WTC11 (cell line): ENCODE data around the gene BOD1L1. TPM values are rescaled to one million over a fixed set of nuclear protein-coding genes. Genes with fewer than 3 reads are reported as not detected.

ENCODE experiments used
- ATAC-seq: fragments of 200-7000 bp; cut with Tn5 transposase; 2 replicates; pipeline ENCODE4 v1.10.0; 2021; ENCODE audit warnings: mild to moderate bottlenecking, moderate library complexity
- CTCF ChIA-PET: fragments of 300-600 bp; sonication (Branson Sonifier 250); formaldehyde crosslinking; loops from one replicate; lab custom pipeline; 2021; ENCODE audit warnings: antibody characterized with exemption; lab: Charles Lee
- POLR2A ChIA-PET: fragments of 350-600 bp; sonication (Branson Sonifier 250); formaldehyde crosslinking; loops from one replicate; lab custom pipeline; 2021; ENCODE audit warnings: antibody characterized with exemption; lab: Charles Lee
- DNase-seq: peaks from one replicate; pipeline ENCODE4 v3.0.0; 2021; ENCODE audit warnings: low spot score
- H3K27ac Mint-ChIP-seq: 2 replicates; pipeline ENCODE4 v1.8.0; 2021; ENCODE audit warnings: mixed read lengths
- H3K27me3 Mint-ChIP-seq: 2 replicates; pipeline ENCODE4 v1.8.0; 2021; ENCODE audit warnings: low read depth, mild to moderate bottlenecking, moderate library complexity, mixed read lengths
- H3K36me3 Mint-ChIP-seq: 2 replicates; pipeline ENCODE4 v1.8.0; 2021; ENCODE audit warnings: mixed read lengths
- H3K4me1 Mint-ChIP-seq: 2 replicates; pipeline ENCODE4 v1.8.0; 2022; ENCODE audit warnings: mixed read lengths
- H3K4me3 Mint-ChIP-seq: 2 replicates; pipeline ENCODE4 v1.8.0; 2021; ENCODE audit warnings: mild to moderate bottlenecking, moderate library complexity, mixed read lengths
- H3K9me3 Mint-ChIP-seq: 2 replicates; pipeline ENCODE4 v1.8.0; 2021; ENCODE audit warnings: mixed read lengths
- CREM ChIP-seq: sonication (generic); formaldehyde crosslinking; IDR thresholded peaks from 2 replicates; pipeline ENCODE4 v1.8.1; 2022; ENCODE audit warnings: mild to moderate bottlenecking, missing genetic modification reagents, moderate library complexity
- ELF4 ChIP-seq: sonication (generic); formaldehyde crosslinking; IDR thresholded peaks from 2 replicates; pipeline ENCODE4 v1.8.1; 2022; ENCODE audit warnings: low read depth, mild to moderate bottlenecking, moderate library complexity, missing genetic modification reagents
- ETV6 ChIP-seq: sonication (generic); formaldehyde crosslinking; IDR thresholded peaks from 2 replicates; pipeline ENCODE4 v1.8.1; 2022; ENCODE audit warnings: mild to moderate bottlenecking, missing genetic modification reagents
- FOXJ3 ChIP-seq: sonication (generic); formaldehyde crosslinking; IDR thresholded peaks from 2 replicates; pipeline ENCODE4 v1.9.0; 2021; ENCODE audit warnings: missing genetic modification reagents, mild to moderate bottlenecking, borderline replicate concordance
- FOXK1 ChIP-seq: sonication (generic); formaldehyde crosslinking; IDR thresholded peaks from 2 replicates; pipeline ENCODE4 v1.8.0; 2022; ENCODE audit warnings: mild to moderate bottlenecking, moderate library complexity, missing genetic modification reagents
- FOXP4 ChIP-seq: sonication (generic); formaldehyde crosslinking; IDR thresholded peaks from 2 replicates; pipeline ENCODE4 v1.8.0; 2022; ENCODE audit warnings: mild to moderate bottlenecking, missing genetic modification reagents
- GTF2I ChIP-seq: fragments of 250-450 bp; sonication (Bioruptor Pico); conservative IDR thresholded peaks from 2 replicates; pipeline ENCODE4 v1.4.0; 2021; ENCODE audit warnings: mild to moderate bottlenecking
- MAX ChIP-seq: sonication (generic); formaldehyde crosslinking; IDR thresholded peaks from 2 replicates; pipeline ENCODE4 v1.8.0; 2022; ENCODE audit warnings: mild to moderate bottlenecking, missing genetic modification reagents
- MLX ChIP-seq: sonication (generic); formaldehyde crosslinking; IDR thresholded peaks from 2 replicates; pipeline ENCODE4 v1.8.1; 2023; ENCODE audit warnings: mild to moderate bottlenecking, missing genetic modification reagents, moderate library complexity
- NFATC4 ChIP-seq: fragments of 250-450 bp; sonication (Bioruptor Pico); IDR thresholded peaks from 2 replicates; pipeline ENCODE4 v1.9.0; 2021; ENCODE audit warnings: mild to moderate bottlenecking
- NFE2L1 ChIP-seq: sonication (generic); formaldehyde crosslinking; IDR thresholded peaks from 2 replicates; pipeline ENCODE4 v1.8.1; 2023; ENCODE audit warnings: missing genetic modification reagents
- TEAD4 ChIP-seq: sonication (generic); formaldehyde crosslinking; IDR thresholded peaks from 2 replicates; pipeline ENCODE4 v1.8.0; 2022; ENCODE audit warnings: mild to moderate bottlenecking, missing genetic modification reagents
- TP53 ChIP-seq: sonication (generic); formaldehyde crosslinking; IDR thresholded peaks from 2 replicates; pipeline ENCODE4 v1.8.1; 2023; ENCODE audit warnings: mild to moderate bottlenecking, missing genetic modification reagents
- ZMAT4 ChIP-seq: fragments of 250-450 bp; sonication (Bioruptor Pico); IDR thresholded peaks from 2 replicates; pipeline ENCODE4 v1.9.0; 2021; ENCODE audit warnings: mild to moderate bottlenecking
- ZNF263 ChIP-seq: sonication (generic); formaldehyde crosslinking; IDR thresholded peaks from 2 replicates; pipeline ENCODE4 v1.8.1; 2022; ENCODE audit warnings: low read depth, mild to moderate bottlenecking, moderate library complexity, missing genetic modification reagents
- ZNF281 ChIP-seq: sonication (generic); formaldehyde crosslinking; IDR thresholded peaks from 2 replicates; pipeline ENCODE4 v1.8.0; 2023; ENCODE audit warnings: mild to moderate bottlenecking, missing genetic modification reagents
- ZNF425 ChIP-seq: fragments of 250-450 bp; sonication (Bioruptor Pico); conservative IDR thresholded peaks from 2 replicates; pipeline ENCODE4 v1.9.0; 2021; ENCODE audit warnings: mild to moderate bottlenecking
- ZNF512 ChIP-seq: sonication (generic); formaldehyde crosslinking; IDR thresholded peaks from 2 replicates; pipeline ENCODE4 v1.8.1; 2022; ENCODE audit warnings: missing genetic modification reagents, borderline replicate concordance
- total RNA-seq: library from RNA; stranded (reverse); gene quantifications from 3 replicates; pipeline ENCODE4 v1.2.3, GENCODE V29; 2021

Gene BOD1L1
- total RNA-seq, 1 experiment from 2014 or later = 43.5 TPM

GRCh38 chr4:13647031-13647430 lies 19.5 kb upstream of the BOD1L1 start:
- CTCF ChIA-PET = interaction anchor here (0.5 kb wide), 1 partner anchor 30 kb away, joined by 3 read pairs; no protein-coding TSS in a partner anchor
- Mint-ChIP-seq H3K27me3 (no peaks in the 10 kb centered on the region), H3K9me3 (peaks cover 14% of the 10 kb centered on the region), H3K27ac (peak overlapping the region; percentile 94), H3K4me1 (peaks cover 30% of the 10 kb centered on the region), H3K4me3 (peak overlapping the region; percentile 38), H3K36me3 (no peaks in the 10 kb centered on the region)
- no peak for DNase-seq
- POLR2A ChIA-PET = no interaction called here
- peak; percentile 81 for ATAC-seq
- TF ChIP-seq ELF4 (CRISPR knock-in tag) = no peak
- TF ChIP-seq ETV6 (CRISPR knock-in tag) = 0 out of 2 replicates have a peak, but pooled peaks have one; percentile 34
- TF ChIP-seq FOXP4 = 0 out of 2 replicates have a peak, but pooled peaks have one; percentile 24

- no peak overlapping the region for H3K4me3 Mint-ChIP-seq
- no peak overlapping the region for H3K27ac Mint-ChIP-seq
- POLR2A ChIA-PET = no interaction called here
- H3K36me3 Mint-ChIP-seq = no peaks in the 10 kb centered on the region
- no peak for ATAC-seq
- peaks cover 49% of the 10 kb centered on the region for H3K4me1 Mint-ChIP-seq
- no peak for DNase-seq
- no peaks in the 10 kb centered on the region for H3K27me3 Mint-ChIP-seq
- H3K9me3 Mint-ChIP-seq = peaks cover 14% of the 10 kb centered on the region
- CTCF ChIA-PET = interaction anchor here (1.0 to 1.4 kb wide), 2 partner anchors 9 to 12 kb away, joined by 4 to 10 read pairs; no protein-coding TSS in a partner anchor
- TF ChIP-seq TEAD4 (no peak), ZNF263 (CRISPR knock-in tag) (no peak), ZNF281 (CRISPR knock-in tag) (no peak), TP53 (CRISPR knock-in tag) (no peak), CREM (CRISPR knock-in tag) (no peak), NFE2L1 (CRISPR knock-in tag) (no peak), ZNF512 (CRISPR knock-in tag) (no peak)
Measured at GRCh38 chr4:13645075-13645474, 17.6 kb upstream of the BOD1L1 start.

- CTCF ChIA-PET = interaction anchor here (1.4 to 5.0 kb wide), 2 partner anchors 11 to 12 kb away, joined by 3 to 50 read pairs; no protein-coding TSS in a partner anchor
- H3K9me3 Mint-ChIP-seq = peaks cover 14% of the 10 kb centered on the region
- DNase-seq (no peak), ATAC-seq (no peak)
- H3K27me3 Mint-ChIP-seq = no peaks in the 10 kb centered on the region
- peak overlapping the region; percentile 34; the same call in 1 of the 2 replicates for H3K4me3 Mint-ChIP-seq
- peaks cover 45% of the 10 kb centered on the region for H3K4me1 Mint-ChIP-seq
- POLR2A ChIA-PET = no interaction called here
- no peaks in the 10 kb centered on the region for H3K36me3 Mint-ChIP-seq
- H3K27ac Mint-ChIP-seq = peak overlapping the region; percentile 89
- TF ChIP-seq MLX (CRISPR knock-in tag) (no peak), MAX (CRISPR knock-in tag) (no peak), ZNF512 (CRISPR knock-in tag) (no peak), GTF2I (CRISPR knock-in tag) (no peak), ELF4 (CRISPR knock-in tag) (no peak), ZMAT4 (no peak), FOXJ3 (CRISPR knock-in tag) (no peak), TEAD4 (no peak), ZNF425 (CRISPR knock-in tag) (no peak), FOXK1 (no peak), NFATC4 (CRISPR knock-in tag) (no peak)
Measured at GRCh38 chr4:13642170-13642950, 14.8 kb upstream of the BOD1L1 start.
